ENCODE measurements around the gene SELPLG. TPM values are rescaled to one million over a fixed set of nuclear protein-coding genes. Genes with fewer than 3 reads are reported as not detected.
A peak's percentile ranks its signal among the peaks of the same experiment; 100 is the strongest.

The SELPLG gene
- total and polyA plus RNA-seq, 9 donors, result 1.1 to 8.4 (median 2.9) TPM

- Histone ChIP-seq H3K36me3 (no peaks in the 10 kb centered on the region), H3K27me3 (no peaks in the 10 kb centered on the region), H3K9me3 (no peaks in the 10 kb centered on the region), H3K4me3 (no peak overlapping the region), H3K27ac (no peak overlapping the region), H3K4me1 (ENCODE audit: insufficient read depth) (peaks cover 2% of the 10 kb centered on the region)
- DNase-seq, result peak in 1 of 5 donors; percentile 24
- intact Hi-C loops (cut with DNase I), result no loop called here
- WGBS, 3 donors, result 85 to 92% (median 90%) methylated on average over 5 of the region's 5 CpGs
- TF ChIP-seq, protein P1, sequence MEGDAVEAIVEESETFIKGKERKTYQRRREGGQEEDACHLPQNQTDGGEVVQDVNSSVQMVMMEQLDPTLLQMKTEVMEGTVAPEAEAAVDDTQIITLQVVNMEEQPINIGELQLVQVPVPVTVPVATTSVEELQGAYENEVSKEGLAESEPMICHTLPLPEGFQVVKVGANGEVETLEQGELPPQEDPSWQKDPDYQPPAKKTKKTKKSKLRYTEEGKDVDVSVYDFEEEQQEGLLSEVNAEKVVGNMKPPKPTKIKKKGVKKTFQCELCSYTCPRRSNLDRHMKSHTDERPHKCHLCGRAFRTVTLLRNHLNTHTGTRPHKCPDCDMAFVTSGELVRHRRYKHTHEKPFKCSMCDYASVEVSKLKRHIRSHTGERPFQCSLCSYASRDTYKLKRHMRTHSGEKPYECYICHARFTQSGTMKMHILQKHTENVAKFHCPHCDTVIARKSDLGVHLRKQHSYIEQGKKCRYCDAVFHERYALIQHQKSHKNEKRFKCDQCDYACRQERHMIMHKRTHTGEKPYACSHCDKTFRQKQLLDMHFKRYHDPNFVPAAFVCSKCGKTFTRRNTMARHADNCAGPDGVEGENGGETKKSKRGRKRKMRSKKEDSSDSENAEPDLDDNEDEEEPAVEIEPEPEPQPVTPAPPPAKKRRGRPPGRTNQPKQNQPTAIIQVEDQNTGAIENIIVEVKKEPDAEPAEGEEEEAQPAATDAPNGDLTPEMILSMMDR (IDR thresholded peaks at IDR 0.05), result no peak
- TF ChIP-seq POLR2A (IDR thresholded peaks at IDR 0.05) (no peak), EP300 (IDR thresholded peaks at IDR 0.05) (no peak)
Measured at GRCh38 chr12:108629151-108629550, 4.5 kb downstream of the SELPLG start.

DNA sequence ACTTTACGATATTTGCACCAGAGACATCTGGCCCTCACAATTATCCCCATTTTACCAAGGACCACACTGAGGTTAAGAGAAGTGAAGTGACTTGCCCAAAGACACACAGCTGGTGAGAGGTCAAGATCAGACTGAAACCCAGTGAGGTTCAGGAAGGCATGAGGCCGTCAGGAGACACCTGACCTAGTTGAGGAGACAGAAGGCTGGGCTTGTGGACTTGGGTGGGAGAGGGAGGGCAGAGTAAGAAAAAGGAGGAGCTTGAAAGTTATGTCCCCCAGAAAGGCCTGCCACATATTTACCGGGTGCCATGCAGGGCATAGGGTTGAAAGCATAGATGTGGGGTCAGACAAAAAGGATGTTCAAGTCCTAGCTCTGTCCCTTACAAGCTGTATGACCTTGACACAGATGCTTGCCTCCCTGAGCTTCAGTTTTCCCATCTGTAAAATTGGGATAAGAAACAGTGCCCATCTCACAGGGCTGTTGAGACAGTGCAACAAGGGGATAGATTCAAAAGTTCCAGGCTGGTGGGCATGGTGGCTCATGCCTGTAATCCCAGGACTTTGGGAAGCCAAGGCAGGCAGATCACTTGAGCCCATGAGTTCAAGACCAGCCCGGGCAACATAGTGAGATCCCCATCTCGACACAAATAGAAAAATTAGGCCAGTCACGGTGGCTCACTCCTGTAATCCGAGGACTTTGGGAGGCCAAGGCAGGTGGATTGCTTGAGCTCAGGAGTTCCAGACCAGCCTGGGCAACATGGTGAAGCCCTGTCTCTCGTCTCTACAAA lies 6.4 kb downstream of the SELPLG start:
- no peak for TF ChIP-seq EP300 (IDR thresholded peaks at IDR 0.05)
- TF ChIP-seq POLR2A (IDR thresholded peaks at IDR 0.05), result no peak
- TF ChIP-seq, protein P1 (IDR thresholded peaks at IDR 0.05), result no peak
- Histone ChIP-seq H3K9me3 (no peaks in the 10 kb centered on the region), H3K27me3 (no peaks in the 10 kb centered on the region), H3K4me1 (ENCODE audit: insufficient read depth) (peaks cover 2% of the 10 kb centered on the region), H3K4me3 (no peak overlapping the region), H3K36me3 (no peaks in the 10 kb centered on the region), H3K27ac (no peak overlapping the region)
- 86 to 87% (median 87%) methylated on average over 8 of the region's 8 CpGs for WGBS, 3 donors
- no peak for DNase-seq
- intact Hi-C loops (cut with DNase I), result no loop called here

GRCh38 chr12:108625228-108625627 lies 8.5 kb downstream of the SELPLG start:
- intact Hi-C loops (cut with DNase I), result no loop called here
- no peak overlapping the region for H3K4me3 ChIP-seq
- no peak for DNase-seq
- peaks cover 2% of the 10 kb centered on the region for H3K4me1 ChIP-seq (ENCODE audit: insufficient read depth)
- H3K27ac ChIP-seq, result no peak overlapping the region
- 70 to 75% (median 71%) methylated on average over 3 of the region's 3 CpGs for WGBS, 3 donors
- H3K9me3 ChIP-seq, result no peaks in the 10 kb centered on the region
- TF ChIP-seq POLR2A (IDR thresholded peaks at IDR 0.05) (no peak), EP300 (IDR thresholded peaks at IDR 0.05) (no peak)
- TF ChIP-seq, protein P1 (IDR thresholded peaks at IDR 0.05), result no peak
- H3K36me3 ChIP-seq, result no peaks in the 10 kb centered on the region
- H3K27me3 ChIP-seq, result no peaks in the 10 kb centered on the region

- intact Hi-C loops (cut with DNase I), result no loop called here
- 90 to 96% (median 94%) methylated on average over 6 to 8 of the region's 8 CpGs for WGBS, 3 donors
- Histone ChIP-seq H3K36me3 (no peaks in the 10 kb centered on the region), H3K4me1 (ENCODE audit: insufficient read depth) (peaks cover 1% of the 10 kb centered on the region), H3K4me3 (no peak overlapping the region), H3K27me3 (no peaks in the 10 kb centered on the region), H3K27ac (no peak overlapping the region), H3K9me3 (no peaks in the 10 kb centered on the region)
- no peak for DNase-seq
- no peak for TF ChIP-seq POLR2A (IDR thresholded peaks at IDR 0.05)
- TF ChIP-seq EP300 (IDR thresholded peaks at IDR 0.05), result no peak
- TF ChIP-seq, protein P1 (IDR thresholded peaks at IDR 0.05), result no peak
Measured at GRCh38 chr12:108623577-108623976, 10.1 kb downstream of the SELPLG start.

Measured in ovary (tissue), 9 donors.